GM12875 (cell line): ENCODE data around the gene DUSP16.
"Not testable (repeated sequence)": the region's sequence is repeated elsewhere in the genome, so short reads cannot be mapped to it uniquely, and the experiment has no call there.

Experiments
- H3K4me3 ChIP-seq: one replicate; pipeline ENCODE4 v1.5.1; 2011; ENCODE audit warnings: low read depth, low read length, control low read depth
- TF ChIP-seq, protein P1 (sequence below): IDR thresholded peaks from 2 replicates; pipeline ENCODE4 v1.5.1; 2011; ENCODE audit warnings: low read depth, mild to moderate bottlenecking, control low read depth, inconsistent platforms, low read length, moderate library complexity, borderline replicate concordance; ENCODE audit not compliant: insufficient read depth

Gene DUSP16

DNA sequence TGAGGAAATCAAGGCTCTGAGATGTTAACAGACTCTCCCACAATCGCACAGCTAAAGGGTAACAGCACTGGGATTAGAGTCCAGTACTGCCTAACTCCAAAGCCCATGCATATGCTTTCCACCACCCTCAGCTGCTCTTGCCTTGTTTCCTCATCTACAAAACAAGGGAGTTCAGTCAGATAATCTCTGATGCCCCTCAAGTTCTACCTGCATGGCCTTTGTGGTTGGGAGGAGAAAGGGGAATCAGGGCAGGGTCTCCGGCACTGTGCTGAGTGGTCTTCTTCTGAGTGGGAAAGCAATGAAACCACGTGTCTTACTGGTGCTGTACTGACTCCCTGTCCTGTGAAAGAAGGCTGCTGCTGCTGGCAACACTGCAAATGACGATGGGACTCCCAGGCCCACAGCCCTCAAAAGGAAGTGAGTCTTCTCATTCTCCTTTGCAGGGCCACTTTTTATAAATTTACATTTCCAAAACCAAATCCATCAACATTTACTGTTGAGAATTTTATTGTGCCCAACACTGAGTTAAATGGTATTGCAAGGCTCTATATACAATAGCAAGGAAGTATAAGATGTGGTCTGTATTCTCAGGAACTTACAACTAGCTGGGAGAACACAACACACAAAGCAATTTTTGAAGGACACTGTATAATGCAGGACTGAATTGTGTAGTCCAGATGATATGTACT, 19.7 kb upstream of the DUSP16 start:
- H3K4me3 ChIP-seq, result no peak overlapping the region
- TF ChIP-seq, protein P1, sequence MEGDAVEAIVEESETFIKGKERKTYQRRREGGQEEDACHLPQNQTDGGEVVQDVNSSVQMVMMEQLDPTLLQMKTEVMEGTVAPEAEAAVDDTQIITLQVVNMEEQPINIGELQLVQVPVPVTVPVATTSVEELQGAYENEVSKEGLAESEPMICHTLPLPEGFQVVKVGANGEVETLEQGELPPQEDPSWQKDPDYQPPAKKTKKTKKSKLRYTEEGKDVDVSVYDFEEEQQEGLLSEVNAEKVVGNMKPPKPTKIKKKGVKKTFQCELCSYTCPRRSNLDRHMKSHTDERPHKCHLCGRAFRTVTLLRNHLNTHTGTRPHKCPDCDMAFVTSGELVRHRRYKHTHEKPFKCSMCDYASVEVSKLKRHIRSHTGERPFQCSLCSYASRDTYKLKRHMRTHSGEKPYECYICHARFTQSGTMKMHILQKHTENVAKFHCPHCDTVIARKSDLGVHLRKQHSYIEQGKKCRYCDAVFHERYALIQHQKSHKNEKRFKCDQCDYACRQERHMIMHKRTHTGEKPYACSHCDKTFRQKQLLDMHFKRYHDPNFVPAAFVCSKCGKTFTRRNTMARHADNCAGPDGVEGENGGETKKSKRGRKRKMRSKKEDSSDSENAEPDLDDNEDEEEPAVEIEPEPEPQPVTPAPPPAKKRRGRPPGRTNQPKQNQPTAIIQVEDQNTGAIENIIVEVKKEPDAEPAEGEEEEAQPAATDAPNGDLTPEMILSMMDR, result no peak

DNA sequence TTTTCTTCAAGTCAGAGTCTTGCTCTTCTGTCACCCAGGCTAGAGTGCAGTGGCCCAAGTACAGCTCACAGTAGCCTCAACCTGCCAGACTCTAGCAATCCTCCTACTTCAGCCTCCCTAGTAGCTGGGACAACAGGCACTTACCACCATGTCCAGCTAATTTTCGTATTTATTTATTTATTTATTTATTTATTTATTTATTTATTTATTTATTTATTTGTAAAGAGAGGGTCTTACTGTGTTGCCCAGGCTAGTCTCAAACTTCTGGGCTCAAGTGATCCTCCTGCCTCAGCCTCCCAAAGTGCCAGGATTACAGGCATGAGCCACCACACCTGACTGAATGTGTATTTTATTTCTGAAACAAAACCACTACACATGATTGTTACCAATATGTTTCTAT, 18.1 kb upstream of the DUSP16 start:
- H3K4me3 ChIP-seq, result not testable (repeated sequence)

DNA sequence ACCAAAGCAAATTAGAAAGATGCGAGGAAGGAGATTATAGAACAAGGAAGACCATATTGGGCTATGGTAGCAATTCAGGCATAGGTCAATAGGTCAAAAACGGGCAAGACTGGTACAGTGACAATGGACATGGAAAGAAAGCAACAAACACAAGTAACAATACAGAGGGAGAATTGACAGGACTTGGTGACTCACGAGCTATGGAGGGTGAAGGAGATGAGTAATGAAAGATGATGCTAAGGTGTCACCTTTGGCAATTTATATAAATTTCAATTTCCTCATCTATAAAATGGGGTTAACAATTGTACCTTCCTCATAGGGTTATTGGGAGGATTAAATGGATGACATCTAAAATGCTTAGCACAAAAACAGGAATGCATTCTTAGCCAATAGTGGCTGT, 15.1 kb upstream of the DUSP16 start:
- no peak overlapping the region for H3K4me3 ChIP-seq
- TF ChIP-seq, protein P1, result no peak

DNA sequence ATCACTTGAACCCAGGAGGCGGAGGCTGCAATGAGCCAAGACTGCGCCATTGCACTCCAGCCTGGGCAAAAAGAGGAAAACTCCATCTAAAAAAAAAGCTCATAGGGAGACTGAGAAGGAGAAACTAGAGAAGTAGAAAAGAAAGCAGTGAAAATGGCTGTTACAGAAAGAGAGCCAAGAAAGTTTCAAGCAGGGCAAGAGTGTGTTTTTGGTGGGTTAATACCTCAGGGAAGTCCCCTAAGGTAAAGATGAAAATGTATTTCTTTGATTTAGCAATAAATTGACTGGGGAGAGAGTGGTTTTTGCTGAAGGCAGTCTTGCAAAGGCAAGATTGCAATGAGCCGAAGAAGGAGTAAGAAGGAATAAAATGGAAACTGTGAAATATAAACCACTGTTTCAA, 10.0 kb upstream of the DUSP16 start:
- H3K4me3 ChIP-seq, result no peak overlapping the region
- TF ChIP-seq, protein P1, result no peak

DNA sequence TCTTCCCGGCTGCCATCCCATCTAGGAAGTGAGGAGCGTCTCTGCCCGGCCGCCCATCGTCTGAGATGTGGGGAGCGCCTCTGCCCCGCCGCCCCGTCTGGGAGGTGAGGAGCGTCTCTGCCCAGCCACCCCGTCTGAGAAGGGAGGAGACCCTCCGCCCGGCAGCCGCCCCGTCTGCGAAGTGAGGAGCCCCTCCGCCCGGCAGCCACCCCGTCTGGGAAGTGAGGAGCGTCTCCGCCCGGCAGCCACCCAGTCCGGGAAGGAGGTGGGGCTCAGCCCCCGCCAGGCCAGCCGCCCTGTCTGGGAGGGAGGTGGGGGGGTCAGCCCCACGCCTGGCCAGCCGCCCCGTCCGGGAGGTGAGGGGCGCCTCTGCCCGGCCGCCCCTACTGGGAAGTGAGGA, 3.3 kb upstream of the DUSP16 start:
- not testable (repeated sequence) for H3K4me3 ChIP-seq

DNA sequence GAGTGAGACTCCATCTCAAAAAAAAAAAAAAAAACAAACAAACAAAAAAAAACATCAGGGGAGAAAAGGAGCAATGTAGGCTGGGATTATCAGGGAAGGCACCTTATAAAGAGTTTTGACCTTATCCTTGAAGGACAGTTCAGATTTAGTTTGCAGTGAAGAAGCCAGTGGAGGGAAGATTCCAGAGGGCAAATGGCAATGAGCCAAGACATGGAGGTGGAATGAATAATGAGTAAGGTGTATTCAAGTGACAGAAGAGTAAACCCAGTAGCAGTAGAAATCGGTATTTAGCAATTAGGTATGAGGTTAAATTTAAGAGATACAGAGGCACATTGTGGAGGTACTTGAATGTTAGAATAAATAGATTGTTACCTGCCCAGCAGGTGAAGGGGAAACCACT, 2.2 kb upstream of the DUSP16 start:
- no peak overlapping the region for H3K4me3 ChIP-seq
- TF ChIP-seq, protein P1, result no peak

DNA sequence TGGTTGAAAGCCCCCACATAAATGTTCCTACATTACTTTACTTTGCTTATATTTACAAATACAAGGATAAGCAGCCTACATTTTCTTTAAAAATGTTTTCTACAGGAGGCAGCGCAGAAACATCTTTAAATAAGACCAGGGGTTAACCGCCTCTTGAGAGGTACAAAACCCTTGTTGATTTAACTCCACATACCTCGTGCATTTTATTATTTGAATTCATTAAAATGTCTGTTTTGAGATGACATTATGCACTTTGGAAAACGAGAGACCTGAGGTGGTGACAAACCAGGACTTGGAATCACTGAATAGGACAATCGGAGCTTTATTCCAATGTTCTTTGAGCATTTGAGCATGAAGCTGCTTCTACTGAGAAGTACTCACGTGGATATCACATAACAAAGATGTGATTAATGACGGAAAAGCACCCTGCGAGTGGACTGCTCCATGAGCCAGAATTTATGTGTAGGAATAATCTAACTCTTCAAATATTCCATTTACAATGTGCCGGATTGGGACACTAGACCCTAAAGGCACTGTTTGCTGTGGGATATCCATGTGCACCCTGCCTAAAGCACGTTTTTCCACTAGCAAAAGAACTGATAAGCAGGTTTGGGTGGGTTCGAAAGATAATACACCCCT, 746 bp upstream of the DUSP16 start:
- H3K4me3 ChIP-seq, result no peak overlapping the region
- TF ChIP-seq, protein P1, result no peak

DNA sequence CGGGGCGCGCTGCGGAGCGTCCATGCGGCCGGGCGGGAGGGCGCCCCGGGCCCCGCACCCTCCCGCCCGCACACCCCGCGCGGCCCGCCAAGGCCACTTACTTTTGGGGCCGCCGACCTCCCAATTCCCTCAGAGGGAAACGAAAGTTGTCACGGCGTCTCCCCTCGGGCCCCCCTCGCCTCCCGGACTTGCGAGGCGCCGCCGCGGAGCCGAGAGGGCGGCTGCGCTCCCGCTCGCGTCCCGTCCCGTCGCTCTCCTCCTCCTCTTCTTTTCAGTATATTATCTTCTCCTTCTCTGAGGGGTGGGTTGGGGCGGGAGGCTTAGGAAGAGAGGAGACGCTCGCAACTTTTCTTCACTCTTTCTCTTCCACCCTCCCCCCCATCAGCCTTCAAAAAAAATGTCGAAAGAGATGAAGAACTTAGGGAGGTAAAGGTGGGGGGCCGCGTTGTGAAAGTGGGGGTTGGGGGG, 613 bp downstream of the DUSP16 start:
- TF ChIP-seq, protein P1, result no peak
- H3K4me3 ChIP-seq, result peak overlapping the region; percentile 75
